ENCODE results near the gene PPM1H.

DNA sequence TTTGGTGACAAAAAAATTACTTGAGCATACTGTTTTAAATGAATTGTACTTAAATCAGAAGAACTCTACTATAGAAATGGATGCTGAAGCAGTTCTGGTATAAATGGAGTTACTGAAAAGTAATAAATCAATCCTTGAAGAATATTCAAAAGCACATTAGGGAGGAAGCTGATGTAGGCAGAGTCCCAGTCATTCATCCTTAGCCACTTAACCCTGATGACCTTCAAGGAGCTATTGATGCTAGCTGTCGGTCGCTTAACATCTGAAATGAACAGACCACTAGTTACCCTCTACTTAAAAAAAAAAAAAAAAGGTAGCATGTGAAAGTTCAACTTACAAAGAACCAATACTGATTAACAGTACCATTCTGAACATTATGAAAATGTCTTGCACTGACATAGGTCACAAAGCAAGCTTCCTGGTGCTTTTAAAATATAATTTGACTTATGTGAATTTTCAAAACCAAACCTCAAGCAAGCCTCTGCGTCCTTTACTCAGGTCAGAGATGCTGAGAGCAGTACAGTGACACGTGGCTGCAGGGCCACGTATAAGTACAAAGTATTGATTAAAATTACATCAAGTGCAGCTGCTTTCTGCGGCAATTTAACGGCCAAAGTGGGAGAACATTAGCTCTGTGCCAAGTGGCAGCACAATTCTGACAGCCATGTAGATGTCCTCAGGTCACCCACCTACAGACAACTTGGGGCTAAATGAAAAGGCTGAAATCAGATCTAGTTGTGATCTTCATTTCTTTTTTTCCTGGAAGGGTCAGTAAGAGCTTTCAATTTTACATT, 18.1 kb downstream of the PPM1H start:
- no peak for TF ChIP-seq POLR2A (IDR thresholded peaks at IDR 0.05)
- TF ChIP-seq, protein P1, sequence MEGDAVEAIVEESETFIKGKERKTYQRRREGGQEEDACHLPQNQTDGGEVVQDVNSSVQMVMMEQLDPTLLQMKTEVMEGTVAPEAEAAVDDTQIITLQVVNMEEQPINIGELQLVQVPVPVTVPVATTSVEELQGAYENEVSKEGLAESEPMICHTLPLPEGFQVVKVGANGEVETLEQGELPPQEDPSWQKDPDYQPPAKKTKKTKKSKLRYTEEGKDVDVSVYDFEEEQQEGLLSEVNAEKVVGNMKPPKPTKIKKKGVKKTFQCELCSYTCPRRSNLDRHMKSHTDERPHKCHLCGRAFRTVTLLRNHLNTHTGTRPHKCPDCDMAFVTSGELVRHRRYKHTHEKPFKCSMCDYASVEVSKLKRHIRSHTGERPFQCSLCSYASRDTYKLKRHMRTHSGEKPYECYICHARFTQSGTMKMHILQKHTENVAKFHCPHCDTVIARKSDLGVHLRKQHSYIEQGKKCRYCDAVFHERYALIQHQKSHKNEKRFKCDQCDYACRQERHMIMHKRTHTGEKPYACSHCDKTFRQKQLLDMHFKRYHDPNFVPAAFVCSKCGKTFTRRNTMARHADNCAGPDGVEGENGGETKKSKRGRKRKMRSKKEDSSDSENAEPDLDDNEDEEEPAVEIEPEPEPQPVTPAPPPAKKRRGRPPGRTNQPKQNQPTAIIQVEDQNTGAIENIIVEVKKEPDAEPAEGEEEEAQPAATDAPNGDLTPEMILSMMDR (IDR thresholded peaks at IDR 0.05): no peak

Data from lower leg skin (tissue), 3 donors.